ENCODE measurements around the gene TBK1. TPM values are rescaled to one million over a fixed set of nuclear protein-coding genes. Genes with fewer than 3 reads are reported as not detected.
"Not testable (repeated sequence)": the region's sequence is repeated elsewhere in the genome, so short reads cannot be mapped to it uniquely, and the experiment has no call there.

Gene TBK1
- total RNA-seq, 2 donors from 2014 or later, result 14.8 to 21.0 TPM

- no peaks in the 10 kb centered on the region for H3K36me3 ChIP-seq
- intact Hi-C loops (cut with DNase I), result no loop called here
- DNase-seq, result no peak
- H3K9me3 ChIP-seq, result no peaks in the 10 kb centered on the region
- no peak overlapping the region for H3K4me3 ChIP-seq
- H3K4me1 ChIP-seq, result no peaks in the 10 kb centered on the region
- no peaks in the 10 kb centered on the region for H3K27me3 ChIP-seq
- H3K9ac ChIP-seq (ENCODE audit: low read depth in 2 of 2, low read length in 2 of 2), result no peak overlapping the region
- no peak overlapping the region for H3K27ac ChIP-seq
- TF ChIP-seq CTCF (IDR thresholded peaks at IDR 0.05), result no peak
Measured at GRCh38 chr12:64522807-64523206, 70.9 kb downstream of the TBK1 start.

GRCh38 chr12:64523565-64524444 lies 71.9 kb downstream of the TBK1 start:
- H3K36me3 ChIP-seq; H3K9me3 ChIP-seq; intact Hi-C loops (cut with DNase I); H3K9ac ChIP-seq (ENCODE audit: low read depth in 2 of 2, low read length in 2 of 2); H3K27me3 ChIP-seq; H3K4me1 ChIP-seq; H3K4me3 ChIP-seq; H3K27ac ChIP-seq; DNase-seq: not testable (repeated sequence)

- no peak overlapping the region for H3K27ac ChIP-seq
- H3K4me3 ChIP-seq, result no peak overlapping the region
- no peak for DNase-seq
- no peak for TF ChIP-seq CTCF (IDR thresholded peaks at IDR 0.05)
- no peaks in the 10 kb centered on the region for H3K27me3 ChIP-seq
- H3K9ac ChIP-seq (ENCODE audit: low read depth in 2 of 2, low read length in 2 of 2), result no peak overlapping the region
- no peaks in the 10 kb centered on the region for H3K4me1 ChIP-seq
- H3K36me3 ChIP-seq, result no peaks in the 10 kb centered on the region
- intact Hi-C loops (cut with DNase I), result no loop called here
- H3K9me3 ChIP-seq, result no peaks in the 10 kb centered on the region
Measured at GRCh38 chr12:64525461-64526160, 73.7 kb downstream of the TBK1 start.

GRCh38 chr12:64526859-64527258 lies 74.9 kb downstream of the TBK1 start:
- no peaks in the 10 kb centered on the region for H3K4me1 ChIP-seq
- H3K36me3 ChIP-seq, result no peaks in the 10 kb centered on the region
- intact Hi-C loops (cut with DNase I), result no loop called here
- TF ChIP-seq CTCF (IDR thresholded peaks at IDR 0.05), result no peak
- no peak overlapping the region for H3K27ac ChIP-seq
- no peaks in the 10 kb centered on the region for H3K27me3 ChIP-seq
- no peak for DNase-seq
- H3K4me3 ChIP-seq, result no peak overlapping the region
- H3K9ac ChIP-seq (ENCODE audit: low read depth in 2 of 2, low read length in 2 of 2), result no peak overlapping the region
- H3K9me3 ChIP-seq, result no peaks in the 10 kb centered on the region

GRCh38 chr12:64528616-64529015 lies 76.7 kb downstream of the TBK1 start:
- Histone ChIP-seq H3K4me1 (no peaks in the 10 kb centered on the region), H3K9me3 (no peaks in the 10 kb centered on the region), H3K9ac (ENCODE audit: low read depth in 2 of 2, low read length in 2 of 2) (no peak overlapping the region), H3K27ac (no peak overlapping the region), H3K27me3 (no peaks in the 10 kb centered on the region), H3K4me3 (no peak overlapping the region), H3K36me3 (no peaks in the 10 kb centered on the region)
- intact Hi-C loops (cut with DNase I), result no loop called here
- no peak for TF ChIP-seq CTCF (IDR thresholded peaks at IDR 0.05)
- DNase-seq, result no peak

- H3K4me1 ChIP-seq, result no peaks in the 10 kb centered on the region
- no peak overlapping the region for H3K9ac ChIP-seq (ENCODE audit: low read depth in 2 of 2, low read length in 2 of 2)
- intact Hi-C loops (cut with DNase I), result no loop called here
- H3K27ac ChIP-seq, result no peak overlapping the region
- DNase-seq, result no peak
- H3K27me3 ChIP-seq, result no peaks in the 10 kb centered on the region
- TF ChIP-seq CTCF (IDR thresholded peaks at IDR 0.05), result no peak
- no peaks in the 10 kb centered on the region for H3K9me3 ChIP-seq
- H3K4me3 ChIP-seq, result no peak overlapping the region
- H3K36me3 ChIP-seq, result no peaks in the 10 kb centered on the region
Measured at GRCh38 chr12:64530566-64530965, 78.6 kb downstream of the TBK1 start.

All from colonic mucosa (tissue), 4 donors.